HUES48 (cell line): ENCODE results near the gene C6orf132.

Experiments
- H3K27ac ChIP-seq: one replicate; pipeline ENCODE4 v1.7.0; 2013; ENCODE audit warnings: low read depth, low read length, inconsistent platforms
- H3K27me3 ChIP-seq: 2 replicates; pipeline ENCODE4 v1.6.1; 2013; ENCODE audit warnings: mild to moderate bottlenecking, low read length; ENCODE audit not compliant: control insufficient read depth, insufficient read depth
- H3K36me3 ChIP-seq: 2 replicates; pipeline ENCODE4 v1.6.1; 2013; ENCODE audit warnings: low read length; ENCODE audit not compliant: control insufficient read depth, insufficient read depth
- H3K4me1 ChIP-seq: 2 replicates; pipeline ENCODE4 v1.6.1; 2013; ENCODE audit warnings: mild to moderate bottlenecking, low read length; ENCODE audit not compliant: control insufficient read depth, insufficient read depth
- H3K4me3 ChIP-seq: 2 replicates; pipeline ENCODE4 v1.5.1; 2013; ENCODE audit warnings: mild to moderate bottlenecking, low read depth, low read length
- H3K9ac ChIP-seq: 2 replicates; pipeline ENCODE4 v1.6.1; 2013; ENCODE audit warnings: mild to moderate bottlenecking, low read depth, low read length, moderate library complexity
- H3K9me3 ChIP-seq: 2 replicates; pipeline ENCODE4 v1.6.1; 2013; ENCODE audit warnings: low read length; ENCODE audit not compliant: control insufficient read depth, insufficient read depth

C6orf132 gene

GRCh38 chr6:42133926-42134325, 8.5 kb downstream of the C6orf132 start:
- H3K4me1 ChIP-seq, result peaks cover 41% of the 10 kb centered on the region
- no peak overlapping the region for H3K4me3 ChIP-seq
- H3K9ac ChIP-seq, result no peak overlapping the region
- peaks cover 45% of the 10 kb centered on the region for H3K36me3 ChIP-seq
- no peak overlapping the region for H3K27ac ChIP-seq
- no peaks in the 10 kb centered on the region for H3K27me3 ChIP-seq
- H3K9me3 ChIP-seq, result no peaks in the 10 kb centered on the region

GRCh38 chr6:42131531-42131930, 10.9 kb downstream of the C6orf132 start:
- peaks cover 66% of the 10 kb centered on the region for H3K36me3 ChIP-seq
- no peak overlapping the region for H3K27ac ChIP-seq
- no peak overlapping the region for H3K4me3 ChIP-seq
- peaks cover 19% of the 10 kb centered on the region for H3K4me1 ChIP-seq
- no peaks in the 10 kb centered on the region for H3K27me3 ChIP-seq
- no peak overlapping the region for H3K9ac ChIP-seq
- no peaks in the 10 kb centered on the region for H3K9me3 ChIP-seq

- H3K4me1 ChIP-seq, result peaks cover 4% of the 10 kb centered on the region; the same call in 1 of the 2 replicates
- H3K27me3 ChIP-seq, result no peaks in the 10 kb centered on the region
- no peak overlapping the region for H3K9ac ChIP-seq
- H3K27ac ChIP-seq, result no peak overlapping the region
- peaks cover 84% of the 10 kb centered on the region for H3K36me3 ChIP-seq
- H3K9me3 ChIP-seq, result no peaks in the 10 kb centered on the region
- no peak overlapping the region for H3K4me3 ChIP-seq
Measured at GRCh38 chr6:42129360-42129676, 13.1 kb downstream of the C6orf132 start.

- Histone ChIP-seq H3K9me3 (no peaks in the 10 kb centered on the region), H3K4me3 (no peak overlapping the region), H3K9ac (no peak overlapping the region), H3K27me3 (no peaks in the 10 kb centered on the region), H3K27ac (no peak overlapping the region), H3K4me1 (peaks cover 4% of the 10 kb centered on the region; the same call in 1 of the 2 replicates), H3K36me3 (peaks cover 81% of the 10 kb centered on the region)
Measured at GRCh38 chr6:42128460-42129359, 13.7 kb downstream of the C6orf132 start.

GRCh38 chr6:42125663-42126062, 16.8 kb downstream of the C6orf132 start:
- H3K4me1 ChIP-seq, result no peaks in the 10 kb centered on the region
- no peak overlapping the region for H3K27ac ChIP-seq
- H3K9ac ChIP-seq, result no peak overlapping the region
- H3K4me3 ChIP-seq, result no peak overlapping the region
- H3K9me3 ChIP-seq, result no peaks in the 10 kb centered on the region
- H3K36me3 ChIP-seq, result peaks cover 75% of the 10 kb centered on the region
- H3K27me3 ChIP-seq, result no peaks in the 10 kb centered on the region

GRCh38 chr6:42125231-42125630, 17.2 kb downstream of the C6orf132 start:
- peaks cover 71% of the 10 kb centered on the region for H3K36me3 ChIP-seq
- no peak overlapping the region for H3K27ac ChIP-seq
- no peak overlapping the region for H3K9ac ChIP-seq

GRCh38 chr6:42124223-42124836, 18.1 kb downstream of the C6orf132 start:
- Histone ChIP-seq H3K4me3 (no peak overlapping the region), H3K9ac (no peak overlapping the region), H3K27ac (no peak overlapping the region), H3K27me3 (no peaks in the 10 kb centered on the region), H3K4me1 (no peaks in the 10 kb centered on the region), H3K36me3 (peaks cover 62% of the 10 kb centered on the region), H3K9me3 (no peaks in the 10 kb centered on the region)

More at GRCh38 chr6:42125231-42125630, 17.2 kb downstream of the C6orf132 start:
- Histone ChIP-seq H3K27me3 (no peaks in the 10 kb centered on the region), H3K4me1 (no peaks in the 10 kb centered on the region), H3K4me3 (no peak overlapping the region), H3K9me3 (no peaks in the 10 kb centered on the region)

- Histone ChIP-seq H3K36me3 (peaks cover 55% of the 10 kb centered on the region), H3K27me3 (no peaks in the 10 kb centered on the region), H3K9ac (no peak overlapping the region), H3K4me1 (no peaks in the 10 kb centered on the region), H3K27ac (no peak overlapping the region), H3K9me3 (no peaks in the 10 kb centered on the region), H3K4me3 (no peak overlapping the region)
Measured at GRCh38 chr6:42123379-42124103, 18.9 kb downstream of the C6orf132 start.

GRCh38 chr6:42120895-42121865, 21.2 kb downstream of the C6orf132 start:
- Histone ChIP-seq H3K9me3 (no peaks in the 10 kb centered on the region), H3K27me3 (no peaks in the 10 kb centered on the region), H3K4me3 (no peak overlapping the region), H3K36me3 (peaks cover 44% of the 10 kb centered on the region), H3K4me1 (no peaks in the 10 kb centered on the region), H3K9ac (no peak overlapping the region), H3K27ac (no peak overlapping the region)
